Colonic mucosa (tissue), 4 donors: ENCODE results near the gene FBXO7. TPM values are rescaled to one million over a fixed set of nuclear protein-coding genes. Genes with fewer than 3 reads are reported as not detected.
A peak's percentile ranks its signal among the peaks of the same experiment; 100 is the strongest.
"Not testable (repeated sequence)": the region's sequence is repeated elsewhere in the genome, so short reads cannot be mapped to it uniquely, and the experiment has no call there.

Experiments used
- DNase-seq: peaks from one replicate; pipeline ENCODE4 v3.0.0-alpha.2; 2020
- H3K27ac ChIP-seq: fragments of 200-600 bp; one replicate; pipeline ENCODE4 v1.8.0; 2021
- H3K27me3 ChIP-seq: fragments of 200-600 bp; one replicate; pipeline ENCODE4 v1.8.0; 2021
- H3K36me3 ChIP-seq: fragments of 200-600 bp; one replicate; pipeline ENCODE4 v1.8.0; 2021
- H3K4me1 ChIP-seq: fragments of 200-600 bp; one replicate; pipeline ENCODE4 v1.8.0; 2021; ENCODE audit warnings: mild to moderate bottlenecking
- H3K4me3 ChIP-seq: fragments of 200-600 bp; one replicate; pipeline ENCODE4 v1.8.0; 2021
- H3K9ac ChIP-seq, 2 donors: one replicate each; pipeline ENCODE4 v1.7.0; 2013; ENCODE audit warnings: control low read depth in 2 of 2, low read depth in 2 of 2, low read length in 2 of 2
- H3K9me3 ChIP-seq: fragments of 200-600 bp; one replicate; pipeline ENCODE4 v1.8.0; 2021
- CTCF ChIP-seq: fragments of 200-600 bp; IDR thresholded peaks from one replicate; pipeline ENCODE4 v1.8.0; 2022; ENCODE audit warnings: antibody characterized with exemption, mild to moderate bottlenecking
- intact Hi-C: fragments of 100-400 bp; cut with DNase I; formaldehyde crosslinking; loops from one replicate; pipeline ENCODE4 v1.14.1; 2022
- total RNA-seq, 2 donors: library from RNA; stranded (reverse); fragmentation: NEBNext Ultra II Directional in 1 of 2; extraction: Animal tissue kit (Norgen Biotek cat#: 25700) in 1 of 2; gene quantifications; one replicate each; pipeline ENCODE4 v1.2.1, GENCODE V29; 2021
- donor health status: healthy.
- donor health status: DM: no; HTN: no; CAD: no.
- donor health status: DM: no; HTN: no; CAD: no.

FBXO7 gene
- total RNA-seq, 2 donors from 2014 or later, result 62.1 to 81.1 TPM

GRCh38 chr22:32469799-32470212 lies 4.8 kb upstream of the FBXO7 start:
- Histone ChIP-seq H3K4me1 (peaks cover 6% of the 10 kb centered on the region), H3K9ac (no peak overlapping the region), H3K36me3 (no peaks in the 10 kb centered on the region), H3K27me3 (no peaks in the 10 kb centered on the region), H3K9me3 (no peaks in the 10 kb centered on the region), H3K27ac (no peak overlapping the region), H3K4me3 (no peak overlapping the region)
- no peak for DNase-seq
- intact Hi-C loops, result loop anchor here (5.0 to 10.0 kb wide), 2 partner anchors 58 to 495 kb away; partner anchors contain the start of gene RTCB
- no peak for TF ChIP-seq CTCF

- Histone ChIP-seq H3K4me1 (peaks cover 6% of the 10 kb centered on the region), H3K27ac (peak overlapping the region; percentile 97), H3K4me3 (peak overlapping the region; percentile 72), H3K9me3 (no peaks in the 10 kb centered on the region), H3K9ac (peak overlapping the region in 1 of 2 donors; percentile 88), H3K27me3 (no peaks in the 10 kb centered on the region), H3K36me3 (no peaks in the 10 kb centered on the region)
- peak; percentile 60 for TF ChIP-seq CTCF
- peak; percentile 38 for DNase-seq
- intact Hi-C loops, result loop anchor here (5.0 to 10.0 kb wide), 2 partner anchors 61 to 499 kb away; partner anchors contain the start of gene RTCB
These were observed 1.1 kb upstream of the FBXO7 start for GRCh38 chr22:32473388-32473952.

- Histone ChIP-seq H3K36me3 (no peaks in the 10 kb centered on the region), H3K9me3 (no peaks in the 10 kb centered on the region), H3K27me3 (no peaks in the 10 kb centered on the region), H3K9ac (peak overlapping the region; percentile 88 to 98), H3K4me3 (peak overlapping the region; percentile 72), H3K4me1 (peaks cover 6% of the 10 kb centered on the region), H3K27ac (peak overlapping the region; percentile 97)
- peak; percentile 59 for DNase-seq
- intact Hi-C loops, result loop anchor here (10.0 kb wide), 1 partner anchor 501 kb away; no protein-coding TSS in a partner anchor
- no peak for TF ChIP-seq CTCF
These were observed 928 bp downstream of the FBXO7 start for GRCh38 chr22:32475468-32476010.

GRCh38 chr22:32476281-32477195 lies 1.9 kb downstream of the FBXO7 start:
- intact Hi-C loops, result loop anchor here (10.0 kb wide), 1 partner anchor 502 kb away; no protein-coding TSS in a partner anchor
- Histone ChIP-seq H3K27ac (peak overlapping the region; percentile 97), H3K4me3 (peak overlapping the region; percentile 72), H3K9me3 (no peaks in the 10 kb centered on the region), H3K9ac (no peak overlapping the region), H3K27me3 (no peaks in the 10 kb centered on the region), H3K4me1 (peaks cover 6% of the 10 kb centered on the region), H3K36me3 (no peaks in the 10 kb centered on the region)
- DNase-seq, result no peak
- no peak for TF ChIP-seq CTCF

- intact Hi-C loops, result loop anchor here (10.0 kb wide), 1 partner anchor 503 kb away; no protein-coding TSS in a partner anchor
- Histone ChIP-seq H3K9ac (no peak overlapping the region), H3K9me3 (no peaks in the 10 kb centered on the region), H3K36me3 (no peaks in the 10 kb centered on the region), H3K4me3 (no peak overlapping the region), H3K27ac (no peak overlapping the region), H3K4me1 (peaks cover 6% of the 10 kb centered on the region), H3K27me3 (no peaks in the 10 kb centered on the region)
- TF ChIP-seq CTCF, result no peak
- no peak for DNase-seq
These were observed 3.0 kb downstream of the FBXO7 start for GRCh38 chr22:32477596-32477995.

GRCh38 chr22:32478552-32478951 lies 3.9 kb downstream of the FBXO7 start:
- H3K36me3 ChIP-seq, DNase-seq, H3K4me1 ChIP-seq, H3K9ac ChIP-seq, H3K4me3 ChIP-seq, H3K27ac ChIP-seq, H3K9me3 ChIP-seq, H3K27me3 ChIP-seq: not testable (repeated sequence)
- intact Hi-C loops, result loop anchor here (10.0 kb wide), 1 partner anchor 504 kb away; no protein-coding TSS in a partner anchor
